ENCODE results near the gene NHSL2. TPM values are rescaled to one million over a fixed set of nuclear protein-coding genes. Genes with fewer than 3 reads are reported as not detected.

The NHSL2 gene
- total RNA-seq, 4 donors from 2014 or later = 1.9 to 8.8 (median 2.4) TPM

DNA sequence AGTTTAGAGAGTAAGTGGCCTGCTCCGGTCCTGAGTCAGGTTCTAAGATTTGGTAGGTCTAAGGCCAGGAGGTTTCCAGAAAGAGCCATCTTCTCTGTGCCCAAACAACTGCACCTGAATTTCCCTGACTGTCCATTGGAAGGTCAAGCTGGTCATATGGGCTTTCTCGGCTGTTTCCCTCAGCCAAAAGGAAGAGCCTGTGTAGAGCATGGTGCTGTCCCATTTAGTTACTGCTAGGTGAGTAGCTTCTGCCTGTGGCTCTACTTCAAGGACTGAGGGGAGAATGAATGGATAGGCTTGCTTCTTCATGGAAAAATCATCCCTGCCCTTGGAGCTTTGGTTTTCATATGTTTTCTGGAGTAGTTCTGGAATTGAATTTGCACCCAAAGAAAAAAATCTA is 33.7 kb downstream of the NHSL2 start:
- no peak overlapping the region for H3K4me3 ChIP-seq (ENCODE audit: low read depth, poor library complexity, severe bottlenecking)
- no peak for DNase-seq (ENCODE audit: low spot score in 2 of 2)
- 85 to 96% methylated on average over 2 of the region's 2 CpGs for WGBS, 2 donors
- TF ChIP-seq CTCF (IDR thresholded peaks at IDR 0.05) = no peak
- no peak for TF ChIP-seq POLR2A (IDR thresholded peaks at IDR 0.05)
- intact Hi-C loops (cut with DNase I; ENCODE audit: low total_unique reads) = no loop called here

- WGBS, 2 donors = 48 to 67% methylated on average over 8 of the region's 8 CpGs
- DNase-seq (ENCODE audit: low spot score in 2 of 2) = no peak
- no peak for TF ChIP-seq POLR2A (IDR thresholded peaks at IDR 0.05)
- TF ChIP-seq CTCF (IDR thresholded peaks at IDR 0.05) = no peak
- intact Hi-C loops (cut with DNase I; ENCODE audit: low total_unique reads) = no loop called here
- no peak overlapping the region for H3K4me3 ChIP-seq (ENCODE audit: low read depth, poor library complexity, severe bottlenecking)
Measured at GRCh38 chrX:71945237-71945805, 34.7 kb downstream of the NHSL2 start.

DNA sequence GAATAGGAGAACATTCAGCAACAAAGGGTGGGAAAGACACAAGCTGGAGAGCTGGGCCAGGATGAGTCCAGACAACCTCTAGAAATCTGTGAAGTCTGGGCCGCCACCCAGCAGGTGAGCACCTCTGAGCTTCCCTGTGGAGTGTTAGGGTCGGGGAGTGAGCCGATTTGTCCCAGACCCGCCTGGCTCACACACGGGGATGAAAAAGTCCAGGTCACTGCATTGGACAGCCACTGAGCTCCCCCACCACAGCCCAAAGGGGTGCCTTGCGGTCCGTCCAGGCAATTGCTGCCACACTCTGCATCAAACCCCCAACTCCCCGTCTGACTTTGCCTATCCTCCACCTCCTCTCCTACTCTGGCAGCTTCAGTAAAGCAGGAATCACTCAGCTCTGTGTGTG is 38.7 kb downstream of the NHSL2 start:
- intact Hi-C loops (cut with DNase I; ENCODE audit: low total_unique reads) = no loop called here
- TF ChIP-seq POLR2A (IDR thresholded peaks at IDR 0.05) (no peak), CTCF (IDR thresholded peaks at IDR 0.05) (no peak)
- no peak overlapping the region for H3K4me3 ChIP-seq (ENCODE audit: low read depth, poor library complexity, severe bottlenecking)
- peak in 1 of 2 donors; percentile 77 for DNase-seq (ENCODE audit: low spot score in 2 of 2)
- 75 to 78% methylated on average over 8 of the region's 8 CpGs for WGBS, 2 donors

GRCh38 chrX:71949844-71950445 is 39.3 kb downstream of the NHSL2 start:
- peak in 1 of 2 donors; percentile 56 for DNase-seq (ENCODE audit: low spot score in 2 of 2)
- no peak overlapping the region for H3K4me3 ChIP-seq (ENCODE audit: low read depth, poor library complexity, severe bottlenecking)
- no peak for TF ChIP-seq CTCF (IDR thresholded peaks at IDR 0.05)
- no peak for TF ChIP-seq POLR2A (IDR thresholded peaks at IDR 0.05)
- 73 to 79% methylated on average over 10 of the region's 10 CpGs for WGBS, 2 donors
- intact Hi-C loops (cut with DNase I; ENCODE audit: low total_unique reads) = no loop called here

DNA sequence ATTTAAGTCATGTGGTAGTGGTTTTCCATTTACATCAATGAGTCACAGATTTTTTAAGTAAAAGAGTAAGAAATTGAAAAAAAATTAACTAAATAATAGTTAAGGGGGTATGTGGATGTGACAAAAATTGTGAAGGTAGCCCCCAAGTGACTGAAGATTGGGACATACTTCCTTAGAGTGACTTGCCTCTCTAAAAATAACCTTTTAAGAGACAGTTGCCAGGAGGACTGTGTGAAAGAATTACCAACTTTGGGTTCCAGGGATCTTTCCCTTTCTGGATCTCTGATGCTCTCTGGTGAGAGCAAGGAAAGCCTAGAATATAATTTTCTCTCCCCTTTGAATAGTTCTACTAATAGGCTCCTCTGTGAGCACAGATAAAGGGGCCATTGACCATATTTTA is 42.7 kb downstream of the NHSL2 start:
- intact Hi-C loops (cut with DNase I; ENCODE audit: low total_unique reads) = no loop called here
- no peak for DNase-seq (ENCODE audit: low spot score in 2 of 2)
- H3K4me3 ChIP-seq (ENCODE audit: low read depth, poor library complexity, severe bottlenecking) = no peak overlapping the region
- TF ChIP-seq CTCF (IDR thresholded peaks at IDR 0.05) (no peak), POLR2A (IDR thresholded peaks at IDR 0.05) (no peak)

GRCh38 chrX:71953946-71954345 is 43.3 kb downstream of the NHSL2 start:
- TF ChIP-seq POLR2A (IDR thresholded peaks at IDR 0.05) = no peak
- no peak for TF ChIP-seq CTCF (IDR thresholded peaks at IDR 0.05)
- no peak for DNase-seq (ENCODE audit: low spot score in 2 of 2)
- WGBS, 2 donors = 56 to 93% methylated on average over 2 of the region's 2 CpGs
- no peak overlapping the region for H3K4me3 ChIP-seq (ENCODE audit: low read depth, poor library complexity, severe bottlenecking)
- intact Hi-C loops (cut with DNase I; ENCODE audit: low total_unique reads) = no loop called here

Data from lower leg skin (tissue), 4 donors.